ENCODE measurements around the gene LRRC46.

Gene LRRC46

DNA sequence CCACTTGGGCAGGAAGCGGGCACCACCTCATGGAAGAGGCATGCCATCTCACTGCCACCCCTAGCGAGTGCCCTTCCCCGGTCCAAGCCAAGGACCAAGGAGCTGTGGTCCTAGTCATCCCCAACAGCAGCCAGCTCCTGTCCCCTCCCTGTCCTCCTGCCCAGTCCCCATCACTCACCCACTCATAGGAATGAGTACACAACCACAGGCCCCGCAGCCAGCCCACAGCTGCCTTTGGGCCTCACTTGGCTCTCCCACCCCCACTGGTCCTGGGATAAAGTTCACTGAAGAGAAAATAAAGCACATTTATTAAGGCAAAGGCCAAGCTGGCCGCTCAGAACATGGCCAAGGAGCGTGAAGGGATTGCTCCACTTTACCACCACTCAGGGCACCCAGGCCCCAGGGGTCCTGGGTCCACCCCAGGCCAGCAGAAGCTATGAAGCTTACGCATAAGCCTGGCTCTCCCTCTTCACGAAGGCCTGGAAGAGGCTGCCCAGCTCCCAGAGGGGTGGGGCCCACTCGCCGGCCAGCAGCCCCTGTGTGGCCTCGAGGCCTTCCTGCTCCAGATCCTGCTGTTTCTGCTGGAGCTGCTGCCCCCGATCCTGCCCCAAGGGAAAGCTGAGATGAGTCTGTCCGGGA lies 6.0 kb downstream of the LRRC46 start:
- Histone ChIP-seq H3K4me1 (ENCODE audit: low read depth, poor library complexity, severe bottlenecking) (peaks cover 14% of the 10 kb centered on the region), H2AFZ (ENCODE audit: low read depth) (no peak overlapping the region), H4K20me1 (ENCODE audit: insufficient read depth) (no peaks in the 10 kb centered on the region), H3K4me3 (IDR thresholded peaks at IDR 0.05; ENCODE audit: insufficient read depth, low read depth, low read length) (no peak overlapping the region), H3K27me3 (ENCODE audit: insufficient read depth, low read depth) (no peaks in the 10 kb centered on the region), H3K4me2 (no peak overlapping the region), H3K36me3 (ENCODE audit: insufficient read depth) (no peaks in the 10 kb centered on the region), H3K27ac (no peak overlapping the region), H3K9ac (no peak overlapping the region), H3K79me2 (ENCODE audit: insufficient read depth, low read depth) (no peaks in the 10 kb centered on the region)
- TF ChIP-seq, protein P1, sequence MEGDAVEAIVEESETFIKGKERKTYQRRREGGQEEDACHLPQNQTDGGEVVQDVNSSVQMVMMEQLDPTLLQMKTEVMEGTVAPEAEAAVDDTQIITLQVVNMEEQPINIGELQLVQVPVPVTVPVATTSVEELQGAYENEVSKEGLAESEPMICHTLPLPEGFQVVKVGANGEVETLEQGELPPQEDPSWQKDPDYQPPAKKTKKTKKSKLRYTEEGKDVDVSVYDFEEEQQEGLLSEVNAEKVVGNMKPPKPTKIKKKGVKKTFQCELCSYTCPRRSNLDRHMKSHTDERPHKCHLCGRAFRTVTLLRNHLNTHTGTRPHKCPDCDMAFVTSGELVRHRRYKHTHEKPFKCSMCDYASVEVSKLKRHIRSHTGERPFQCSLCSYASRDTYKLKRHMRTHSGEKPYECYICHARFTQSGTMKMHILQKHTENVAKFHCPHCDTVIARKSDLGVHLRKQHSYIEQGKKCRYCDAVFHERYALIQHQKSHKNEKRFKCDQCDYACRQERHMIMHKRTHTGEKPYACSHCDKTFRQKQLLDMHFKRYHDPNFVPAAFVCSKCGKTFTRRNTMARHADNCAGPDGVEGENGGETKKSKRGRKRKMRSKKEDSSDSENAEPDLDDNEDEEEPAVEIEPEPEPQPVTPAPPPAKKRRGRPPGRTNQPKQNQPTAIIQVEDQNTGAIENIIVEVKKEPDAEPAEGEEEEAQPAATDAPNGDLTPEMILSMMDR (conservative IDR thresholded peaks at IDR 0.05; ENCODE audit: low read depth, low read length), result no peak

DNA sequence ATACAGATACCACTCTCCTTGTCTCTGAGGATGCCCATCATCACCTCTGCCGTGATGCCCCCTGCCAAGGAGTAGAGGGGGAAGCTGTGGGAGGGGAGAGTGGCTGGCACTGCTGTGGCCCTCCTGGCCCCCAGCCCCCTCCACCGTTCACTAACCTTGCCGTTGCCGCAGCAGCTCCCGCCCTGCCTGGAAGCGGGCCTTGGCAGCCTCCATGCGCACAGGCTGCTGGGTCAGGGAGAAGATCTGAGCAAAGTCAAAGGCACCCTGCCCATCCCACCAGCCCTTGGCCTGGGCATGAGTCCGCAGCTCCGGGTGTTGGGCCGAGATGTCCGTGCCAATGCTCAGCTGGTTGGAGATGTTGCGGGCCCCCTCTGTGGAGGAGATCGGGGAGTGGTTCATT lies 7.2 kb downstream of the LRRC46 start:
- TF ChIP-seq, protein P1 (conservative IDR thresholded peaks at IDR 0.05; ENCODE audit: low read depth, low read length), result no peak
- H3K36me3 ChIP-seq (ENCODE audit: insufficient read depth), result no peaks in the 10 kb centered on the region
- no peaks in the 10 kb centered on the region for H4K20me1 ChIP-seq (ENCODE audit: insufficient read depth)
- no peak overlapping the region for H2AFZ ChIP-seq (ENCODE audit: low read depth)
- H3K4me3 ChIP-seq (IDR thresholded peaks at IDR 0.05; ENCODE audit: insufficient read depth, low read depth, low read length), result no peak overlapping the region
- H3K9ac ChIP-seq, result no peak overlapping the region
- no peaks in the 10 kb centered on the region for H3K79me2 ChIP-seq (ENCODE audit: insufficient read depth, low read depth)
- no peak overlapping the region for H3K27ac ChIP-seq
- H3K27me3 ChIP-seq (ENCODE audit: insufficient read depth, low read depth), result no peaks in the 10 kb centered on the region
- H3K4me2 ChIP-seq, result no peak overlapping the region
- peaks cover 14% of the 10 kb centered on the region for H3K4me1 ChIP-seq (ENCODE audit: low read depth, poor library complexity, severe bottlenecking)

DNA sequence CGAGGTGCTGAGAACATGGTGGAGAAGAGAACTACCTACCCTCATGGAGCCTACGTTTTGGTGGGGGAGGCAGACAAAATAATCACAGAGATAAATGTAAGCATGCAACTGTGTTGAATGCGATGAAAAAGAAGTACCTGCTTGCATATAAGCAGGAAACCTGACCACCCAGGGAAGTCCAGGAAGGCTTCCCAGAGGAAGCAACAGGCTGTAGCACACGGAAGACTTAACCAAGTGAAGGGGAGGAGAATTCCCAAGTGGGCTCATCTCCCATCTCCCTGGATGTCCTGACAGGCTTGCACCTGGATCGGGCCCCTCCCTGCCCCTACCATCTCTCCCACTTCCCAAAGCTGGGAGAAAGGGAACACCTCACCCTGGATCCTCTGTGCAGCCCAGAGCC lies 7.6 kb downstream of the LRRC46 start:
- Histone ChIP-seq H3K79me2 (ENCODE audit: insufficient read depth, low read depth) (no peaks in the 10 kb centered on the region), H4K20me1 (ENCODE audit: insufficient read depth) (no peaks in the 10 kb centered on the region), H3K36me3 (ENCODE audit: insufficient read depth) (no peaks in the 10 kb centered on the region), H3K4me2 (no peak overlapping the region), H3K9ac (no peak overlapping the region), H3K4me3 (IDR thresholded peaks at IDR 0.05; ENCODE audit: insufficient read depth, low read depth, low read length) (no peak overlapping the region), H3K27ac (no peak overlapping the region), H3K4me1 (ENCODE audit: low read depth, poor library complexity, severe bottlenecking) (peaks cover 14% of the 10 kb centered on the region), H3K27me3 (ENCODE audit: insufficient read depth, low read depth) (no peaks in the 10 kb centered on the region), H2AFZ (ENCODE audit: low read depth) (no peak overlapping the region)
- TF ChIP-seq, protein P1 (conservative IDR thresholded peaks at IDR 0.05; ENCODE audit: low read depth, low read length), result no peak

DNA sequence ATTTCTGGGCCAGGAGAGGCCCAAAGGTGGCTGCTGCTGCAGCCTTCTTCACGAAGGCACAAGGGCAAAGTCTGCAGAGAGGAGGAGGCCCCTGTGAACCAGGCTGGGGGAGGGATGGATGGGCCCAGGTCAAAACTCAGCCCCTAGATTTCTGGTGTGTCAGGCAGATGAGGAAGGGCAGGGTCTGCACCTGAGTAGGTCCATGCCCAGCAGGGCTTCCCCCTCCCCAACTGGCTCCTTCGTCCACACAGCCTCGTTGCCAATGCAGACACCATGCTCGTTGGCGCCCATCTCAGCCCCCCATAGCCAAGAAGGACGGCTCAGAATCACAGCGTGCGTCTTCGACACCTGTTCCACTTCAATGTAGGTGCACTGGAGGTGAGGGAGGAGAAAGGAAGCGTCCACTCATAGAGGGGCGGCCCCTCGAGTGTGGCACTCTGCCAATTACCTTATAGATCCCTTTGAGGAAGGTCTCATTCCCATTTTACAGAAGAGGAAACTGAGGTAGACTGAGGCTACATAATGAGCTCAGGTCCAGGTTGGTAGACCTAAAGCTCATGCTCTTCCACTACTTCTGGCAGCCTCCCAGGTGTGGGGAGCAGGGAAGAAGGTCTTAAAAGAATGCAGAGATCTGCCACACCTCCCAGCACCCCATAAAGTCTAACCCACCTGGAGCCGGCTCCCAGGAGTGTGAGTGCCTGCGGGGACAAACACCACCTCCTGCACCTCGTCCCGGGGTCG lies 8.7 kb downstream of the LRRC46 start:
- Histone ChIP-seq H3K27me3 (ENCODE audit: insufficient read depth, low read depth) (peaks cover 2% of the 10 kb centered on the region), H3K4me1 (ENCODE audit: low read depth, poor library complexity, severe bottlenecking) (peaks cover 14% of the 10 kb centered on the region), H3K36me3 (ENCODE audit: insufficient read depth) (no peaks in the 10 kb centered on the region), H3K9ac (peak overlapping the region; percentile 45; the same call in 1 of the 2 replicates), H3K4me3 (IDR thresholded peaks at IDR 0.05; ENCODE audit: insufficient read depth, low read depth, low read length) (no peak overlapping the region), H3K79me2 (ENCODE audit: insufficient read depth, low read depth) (no peaks in the 10 kb centered on the region), H2AFZ (ENCODE audit: low read depth) (peak overlapping the region; percentile 95), H4K20me1 (ENCODE audit: insufficient read depth) (no peaks in the 10 kb centered on the region), H3K4me2 (peak overlapping the region; percentile 79), H3K27ac (no peak overlapping the region)
- TF ChIP-seq, protein P1 (conservative IDR thresholded peaks at IDR 0.05; ENCODE audit: low read depth, low read length), result no peak
